A549 (cell line): ENCODE data around the gene ZNF814.

Experiments used
- BHLHE40 ChIP-seq: IDR thresholded peaks from 2 replicates; pipeline ENCODE4 v1.6.1; 2012; ENCODE audit warnings: low read depth, low read length, inconsistent platforms
- CTCF ChIP-seq: fragments of >200 bp; sonication (Bioruptor Twin); formaldehyde crosslinking; IDR thresholded peaks from 3 replicates; pipeline ENCODE4 v1.5.1; 2016
- EP300 ChIP-seq, 2 experiments: fragments of >200 bp; sonication (Bioruptor Twin); formaldehyde crosslinking; IDR thresholded peaks; 2 replicates in 1 of 2; 3 replicates in 1 of 2; pipeline ENCODE4 v1.6.1; 2016 to 2017
- JUN ChIP-seq, 2 experiments: fragments of >200 bp; sonication (Bioruptor Twin); formaldehyde crosslinking; IDR thresholded peaks; 2 replicates in 1 of 2; 3 replicates in 1 of 2; pipeline ENCODE4 v1.6.1; 2016 to 2017
- MAFK ChIP-seq: fragments of 450-650 bp; IDR thresholded peaks from 2 replicates; pipeline ENCODE4 v1.6.1; 2014; ENCODE audit not compliant: partially characterized antibody
- MAZ ChIP-seq: fragments of 150-350 bp; IDR thresholded peaks from 2 replicates; pipeline ENCODE4 v1.6.1; 2014; ENCODE audit warnings: antibody characterized with exemption, low read depth, low read length, borderline replicate concordance
- MYC ChIP-seq: IDR thresholded peaks from 2 replicates; pipeline ENCODE4 v1.6.1; 2012; ENCODE audit warnings: mild to moderate bottlenecking, inconsistent platforms, low read length, improper control_type of control experiment, borderline replicate concordance
- NFE2L2 ChIP-seq: fragments of 150-350 bp; conservative IDR thresholded peaks from 2 replicates; pipeline ENCODE4 v1.6.1; 2014; ENCODE audit warnings: low read length
- POLR2A ChIP-seq: IDR thresholded peaks from 2 replicates; pipeline ENCODE4 v1.6.1; 2012; ENCODE audit warnings: mild to moderate bottlenecking, low read length
- REST ChIP-seq: fragments of 200-600 bp; sonication (generic); IDR thresholded peaks from 2 replicates; pipeline ENCODE4 v1.6.1; 2016; ENCODE audit warnings: antibody characterized with exemption, mild to moderate bottlenecking, moderate library complexity
- RFX5 ChIP-seq: fragments of 450-650 bp; IDR thresholded peaks from 2 replicates; pipeline ENCODE4 v1.7.1; 2014; ENCODE audit warnings: antibody characterized with exemption, mild to moderate bottlenecking, moderate library complexity
- SMC3 ChIP-seq: fragments of >200 bp; sonication (Bioruptor Twin); formaldehyde crosslinking; IDR thresholded peaks from 3 replicates; pipeline ENCODE4 v1.6.1; 2018; ENCODE audit warnings: inconsistent platforms
- SREBF2 ChIP-seq: fragments of 450-650 bp; IDR thresholded peaks from 2 replicates; pipeline ENCODE4 v1.6.1; 2014; ENCODE audit warnings: mild to moderate bottlenecking, moderate library complexity
- TP53 ChIP-seq: fragments of 250-450 bp; sonication (Bioruptor Pico); IDR thresholded peaks from 2 replicates; pipeline ENCODE4 v1.5.0; 2021; ENCODE audit warnings: mild to moderate bottlenecking, moderate library complexity

- no peak for TF ChIP-seq CTCF
- TF ChIP-seq POLR2A, result no peak
- TF ChIP-seq RFX5, result no peak
- TF ChIP-seq JUN (IDR thresholded peaks at IDR 0.05), result no peak
- TF ChIP-seq SREBF2, result no peak
- no peak for TF ChIP-seq TP53 (CRISPR knock-in tag)
- TF ChIP-seq NFE2L2, result no peak
- no peak for TF ChIP-seq MAFK
- TF ChIP-seq EP300 (IDR thresholded peaks at IDR 0.05), result no peak
- TF ChIP-seq MYC, result no peak
- no peak for TF ChIP-seq BHLHE40
- TF ChIP-seq MAZ, result no peak
- no peak for TF ChIP-seq SMC3
- no peak for TF ChIP-seq REST
These were observed 16.4 kb downstream of the ZNF814 start for GRCh38 chr19:57872450-57872849.
